Caco-2 (cell line): Measurements from ENCODE around the gene ATP1B2. TPM values are rescaled to one million over a fixed set of nuclear protein-coding genes. Genes with fewer than 3 reads are reported as not detected.

ENCODE experiments used
- BruUV-seq: library from RNA; stranded (reverse); fragments of 400-500 nt; replicated peaks from 2 replicates; lab custom pipeline; 2021; lab: Mats Ljungman, UMichigan
- CTCF ChIA-PET: fragments of 300-600 bp; sonication (Branson Sonifier 250); formaldehyde crosslinking; loops from one replicate; lab custom pipeline; 2022; ENCODE audit warnings: antibody characterized with exemption; lab: Charles Lee
- POLR2A ChIA-PET: fragments of 300-600 bp; sonication (Branson Sonifier 250); formaldehyde crosslinking; loops from one replicate; lab custom pipeline; 2022; ENCODE audit warnings: antibody characterized with exemption; lab: Charles Lee
- DNase-seq, 2 experiments: peaks; one replicate each; pipeline versions ENCODE4 v3.0.0 to v3.0.0-alpha.2; 2020 to 2022
- H3K27me3 ChIP-seq: replicated peaks from 2 replicates; pipeline ENCODE4 v1.6.0; 2011; ENCODE audit warnings: low read length; ENCODE audit not compliant: control insufficient read depth, insufficient read depth
- H3K36me3 ChIP-seq: 2 replicates; pipeline ENCODE4 v1.5.1; 2011; ENCODE audit warnings: low read length; ENCODE audit not compliant: control insufficient read depth, insufficient read depth
- H3K4me1 ChIP-seq: fragments of 250-450 bp; sonication (Bioruptor Pico); 2 replicates; pipeline ENCODE4 v1.5.1; 2020; ENCODE audit warnings: mild to moderate bottlenecking
- H3K4me3 ChIP-seq: 2 replicates; pipeline ENCODE4 v1.5.1; 2011; ENCODE audit warnings: low read depth, mild to moderate bottlenecking, control low read depth, low read length
- H3K9me3 ChIP-seq: fragments of 250-450 bp; sonication (Bioruptor Pico); 2 replicates; pipeline ENCODE4 v1.5.1; 2020; ENCODE audit warnings: mild to moderate bottlenecking, moderate library complexity
- H3K27ac Mint-ChIP-seq: one replicate; pipeline ENCODE4 v1.8.0; 2022; ENCODE audit warnings: mixed read lengths; ENCODE audit not compliant: unreplicated experiment
- H3K27me3 Mint-ChIP-seq: one replicate; pipeline ENCODE4 v1.8.0; 2022; ENCODE audit warnings: mixed read lengths; ENCODE audit not compliant: insufficient read depth, unreplicated experiment
- H3K36me3 Mint-ChIP-seq: one replicate; pipeline ENCODE4 v1.8.0; 2022; ENCODE audit warnings: mild to moderate bottlenecking, mixed read lengths; ENCODE audit not compliant: insufficient read depth, unreplicated experiment
- H3K4me1 Mint-ChIP-seq: one replicate; pipeline ENCODE4 v1.8.0; 2022; ENCODE audit warnings: low read depth, mixed read lengths; ENCODE audit not compliant: unreplicated experiment
- H3K4me3 Mint-ChIP-seq: one replicate; pipeline ENCODE4 v1.8.0; 2022; ENCODE audit warnings: mild to moderate bottlenecking, moderate library complexity, mixed read lengths; ENCODE audit not compliant: unreplicated experiment
- H3K9me3 Mint-ChIP-seq: one replicate; pipeline ENCODE4 v1.8.0; 2022; ENCODE audit warnings: mixed read lengths; ENCODE audit not compliant: unreplicated experiment
- CTCF ChIP-seq, 2 experiments: fragments of 200-600 bp in 1 of 2; IDR thresholded peaks; 1 replicate in 1 of 2; 2 replicates in 1 of 2; pipeline versions ENCODE4 v1.5.1 to v1.8.0; 2011 to 2022; ENCODE audit warnings: antibody characterized with exemption in 1 of 2, control low read depth in 1 of 2, inconsistent platforms in 1 of 2, low read depth in 1 of 2, low read length in 1 of 2, mild to moderate bottlenecking in 1 of 2, moderate library complexity in 1 of 2; ENCODE audit not compliant: insufficient read depth in 1 of 2, severe bottlenecking in 1 of 2, unreplicated experiment in 1 of 2
- intact Hi-C: fragments of 100-400 bp; cut with micrococcal nuclease; formaldehyde crosslinking; loops from one replicate; pipeline ENCODE4 v1.10.0; 2022; ENCODE audit not compliant: unreplicated experiment
- total RNA-seq: library from RNA; stranded (reverse); gene quantifications from 2 replicates; pipeline ENCODE4 v1.2.3, GENCODE V29; 2022

Gene ATP1B2
- total RNA-seq, 1 experiment from 2014 or later = 0.11 TPM

GRCh38 chr17:7654832-7655540 lies 4.3 kb downstream of the ATP1B2 start:
- BruUV-seq = no TSS peak
- Mint-ChIP-seq H3K27ac (no peak overlapping the region), H3K9me3 (no peaks in the 10 kb centered on the region), H3K36me3 (no peaks in the 10 kb centered on the region), H3K4me1 (peaks cover 8% of the 10 kb centered on the region), H3K27me3 (peaks cover 9% of the 10 kb centered on the region), H3K4me3 (no peak overlapping the region)
- Histone ChIP-seq H3K9me3 (no peaks in the 10 kb centered on the region), H3K4me3 (no peak overlapping the region), H3K36me3 (no peaks in the 10 kb centered on the region), H3K27me3 (no peaks in the 10 kb centered on the region), H3K4me1 (no peaks in the 10 kb centered on the region)
- no peak for TF ChIP-seq CTCF (IDR thresholded peaks at IDR 0.05; ENCODE audit: insufficient read depth in 1 of 2, low read depth in 1 of 2, low read length in 1 of 2, severe bottlenecking in 1 of 2, unreplicated experiment in 1 of 2)
- CTCF ChIA-PET = no interaction called here
- POLR2A ChIA-PET = no interaction called here
- DNase-seq = no peak
- intact Hi-C loops = no loop called here

GRCh38 chr17:7655541-7655840 lies 4.8 kb downstream of the ATP1B2 start:
- intact Hi-C loops = no loop called here
- no peak overlapping the region for H3K4me3 Mint-ChIP-seq
- H3K27me3 ChIP-seq = no peaks in the 10 kb centered on the region
- peaks cover 3% of the 10 kb centered on the region for H3K4me1 Mint-ChIP-seq
- no peaks in the 10 kb centered on the region for H3K4me1 ChIP-seq
- DNase-seq = no peak
- H3K27me3 Mint-ChIP-seq = peaks cover 7% of the 10 kb centered on the region
- BruUV-seq = no TSS peak
- no peaks in the 10 kb centered on the region for H3K36me3 Mint-ChIP-seq
- no peak overlapping the region for H3K4me3 ChIP-seq
- no peaks in the 10 kb centered on the region for H3K9me3 Mint-ChIP-seq
- no peak overlapping the region for H3K27ac Mint-ChIP-seq
- no peaks in the 10 kb centered on the region for H3K9me3 ChIP-seq
- ChIA-PET CTCF (no interaction called here), POLR2A (no interaction called here)
- TF ChIP-seq CTCF (IDR thresholded peaks at IDR 0.05; ENCODE audit: insufficient read depth in 1 of 2, low read depth in 1 of 2, low read length in 1 of 2, severe bottlenecking in 1 of 2, unreplicated experiment in 1 of 2) = no peak
- H3K36me3 ChIP-seq = no peaks in the 10 kb centered on the region

- no peak for DNase-seq
- Mint-ChIP-seq H3K4me3 (no peak overlapping the region), H3K9me3 (no peaks in the 10 kb centered on the region), H3K4me1 (no peaks in the 10 kb centered on the region), H3K27me3 (no peaks in the 10 kb centered on the region), H3K36me3 (no peaks in the 10 kb centered on the region), H3K27ac (no peak overlapping the region)
- no peaks in the 10 kb centered on the region for H3K36me3 ChIP-seq
- POLR2A ChIA-PET = no interaction called here
- no peak for TF ChIP-seq CTCF (IDR thresholded peaks at IDR 0.05; ENCODE audit: insufficient read depth in 1 of 2, low read depth in 1 of 2, low read length in 1 of 2, severe bottlenecking in 1 of 2, unreplicated experiment in 1 of 2)
- H3K9me3 ChIP-seq = no peaks in the 10 kb centered on the region
- CTCF ChIA-PET = interaction anchor here (0.8 to 1.1 kb wide), 2 partner anchors 25 to 60 kb away, joined by 3 to 10 read pairs; no protein-coding TSS in a partner anchor
- H3K4me1 ChIP-seq = no peaks in the 10 kb centered on the region
- no peaks in the 10 kb centered on the region for H3K27me3 ChIP-seq
- no peak overlapping the region for H3K4me3 ChIP-seq
- no TSS peak for BruUV-seq
- intact Hi-C loops = no loop called here
Observed at GRCh38 chr17:7656958-7657609, 6.4 kb downstream of the ATP1B2 start.
